Sigmoid colon (tissue), 4 donors: Measurements from ENCODE around the gene SND1.

Experiments
- CTCF ChIP-seq, 4 experiments: fragments of 450-650 bp in 3 of 4; fragments of 200-600 bp in 1 of 4; IDR thresholded peaks; one replicate each; pipeline ENCODE4 v1.5.1; 2016 to 2019; ENCODE audit warnings: antibody characterized with exemption in 4 of 4, mild to moderate bottlenecking in 3 of 4, moderate library complexity in 2 of 4
- EP300 ChIP-seq, 4 donors: sonication (generic); formaldehyde crosslinking; IDR thresholded peaks; one replicate each; pipeline ENCODE4 v1.6.1; 2017; ENCODE audit warnings: antibody characterized with exemption in 4 of 4

GRCh38 chr7:127765150-127765549, 113.2 kb downstream of the SND1 start:
- TF ChIP-seq CTCF (IDR thresholded peaks at IDR 0.05) (no peak), EP300 (IDR thresholded peaks at IDR 0.05) (no peak)
